H9 (cell line): ENCODE data around the gene LDB3. TPM values are rescaled to one million over a fixed set of nuclear protein-coding genes. Genes with fewer than 3 reads are reported as not detected.

ENCODE experiments used
- DNase-seq: peaks from one replicate; pipeline ENCODE4 v3.0.0-alpha.2; 2017
- H2AFZ ChIP-seq: one replicate; pipeline ENCODE4 v1.6.1; 2013; ENCODE audit warnings: mild to moderate bottlenecking, low read length, control low read depth, moderate library complexity
- H2AK5ac ChIP-seq: 2 replicates; pipeline ENCODE4 v1.6.1; 2013; ENCODE audit warnings: low read length, control low read depth, mixed read lengths; ENCODE audit not compliant: insufficient read length
- H2BK120ac ChIP-seq: one replicate; pipeline ENCODE4 v1.6.1; 2013; ENCODE audit warnings: low read depth, mild to moderate bottlenecking, low read length, control low read depth, inconsistent platforms; ENCODE audit not compliant: poor library complexity, severe bottlenecking
- H2BK12ac ChIP-seq: 2 replicates; pipeline ENCODE4 v1.6.1; 2013; ENCODE audit warnings: low read length, control low read depth, mixed read lengths, low read depth; ENCODE audit not compliant: insufficient read length
- H2BK15ac ChIP-seq: 2 replicates; pipeline ENCODE4 v1.6.1; 2013; ENCODE audit warnings: low read depth, low read length, control low read depth
- H2BK20ac ChIP-seq: one replicate; pipeline ENCODE4 v1.6.1; 2013; ENCODE audit warnings: low read depth, mild to moderate bottlenecking, low read length, control low read depth, inconsistent platforms; ENCODE audit not compliant: poor library complexity, severe bottlenecking
- H2BK5ac ChIP-seq: 2 replicates; pipeline ENCODE4 v1.6.1; 2013; ENCODE audit warnings: low read length, control low read depth, mixed read lengths; ENCODE audit not compliant: insufficient read length
- H3K14ac ChIP-seq: 2 replicates; pipeline ENCODE4 v1.6.1; 2013; ENCODE audit warnings: low read length, control low read depth; ENCODE audit not compliant: insufficient read depth
- H3K18ac ChIP-seq: 2 replicates; pipeline ENCODE4 v1.6.1; 2013; ENCODE audit warnings: low read depth, mild to moderate bottlenecking, mixed read lengths, low read length, control low read depth; ENCODE audit not compliant: insufficient read length
- H3K23ac ChIP-seq: 2 replicates; pipeline ENCODE4 v1.6.1; 2013; ENCODE audit warnings: low read length, control low read depth, mixed read lengths, low read depth; ENCODE audit not compliant: insufficient read length
- H3K23me2 ChIP-seq: 2 replicates; pipeline ENCODE4 v1.6.1; 2013; ENCODE audit warnings: low read depth, mild to moderate bottlenecking, mixed read lengths, low read length, control low read depth; ENCODE audit not compliant: insufficient read length, poor library complexity, severe bottlenecking
- H3K27ac ChIP-seq: 2 replicates; pipeline ENCODE4 v1.5.1; 2013; ENCODE audit warnings: low read length, control low read depth, mixed read lengths, low read depth; ENCODE audit not compliant: insufficient read length
- H3K27me3 ChIP-seq: 2 replicates; pipeline ENCODE4 v1.6.1; 2013; ENCODE audit warnings: low read length, control low read depth, inconsistent platforms; ENCODE audit not compliant: insufficient read depth
- H3K4ac ChIP-seq: 2 replicates; pipeline ENCODE4 v1.6.1; 2013; ENCODE audit warnings: low read depth, mild to moderate bottlenecking, control low read depth, inconsistent platforms, low read length, moderate library complexity
- H3K4me1 ChIP-seq: 2 replicates; pipeline ENCODE4 v1.6.1; 2013; ENCODE audit warnings: low read length, control low read depth, inconsistent platforms; ENCODE audit not compliant: insufficient read depth
- H3K4me2 ChIP-seq: 2 replicates; pipeline ENCODE4 v1.6.1; 2013; ENCODE audit warnings: low read length, control low read depth, mixed read lengths; ENCODE audit not compliant: insufficient read length, insufficient read depth
- H3K56ac ChIP-seq: 2 replicates; pipeline ENCODE4 v1.6.1; 2013; ENCODE audit warnings: low read depth, mild to moderate bottlenecking, mixed read lengths, low read length, control low read depth; ENCODE audit not compliant: insufficient read length
- H3K79me1 ChIP-seq: 2 replicates; pipeline ENCODE4 v1.6.1; 2013; ENCODE audit warnings: low read depth, mild to moderate bottlenecking, moderate library complexity, low read length, control low read depth, inconsistent platforms; ENCODE audit not compliant: insufficient read depth, poor library complexity, severe bottlenecking
- H3K79me2 ChIP-seq: 2 replicates; pipeline ENCODE4 v1.6.1; 2013; ENCODE audit warnings: low read length, control low read depth, inconsistent platforms; ENCODE audit not compliant: insufficient read depth
- H3K9ac ChIP-seq: 2 replicates; pipeline ENCODE4 v1.6.1; 2013; ENCODE audit warnings: low read length, control low read depth, mixed read lengths; ENCODE audit not compliant: insufficient read length; ENCODE audit errors: extremely low read depth
- H3K9me3 ChIP-seq: one replicate; pipeline ENCODE4 v1.6.1; 2013; ENCODE audit warnings: low read depth, low read length, inconsistent platforms; ENCODE audit not compliant: control insufficient read depth
- H3T11ph ChIP-seq: one replicate; pipeline ENCODE4 v1.6.1; 2013; ENCODE audit warnings: mild to moderate bottlenecking, low read length, control low read depth, inconsistent platforms
- H4K20me1 ChIP-seq: one replicate; pipeline ENCODE4 v1.6.1; 2013; ENCODE audit not compliant: control insufficient read depth, insufficient read length, insufficient read depth
- H4K5ac ChIP-seq: 2 replicates; pipeline ENCODE4 v1.6.1; 2013; ENCODE audit warnings: low read depth, mild to moderate bottlenecking, mixed read lengths, low read length, control low read depth; ENCODE audit not compliant: insufficient read length
- H4K8ac ChIP-seq: replicated peaks from 2 replicates; pipeline ENCODE4 v1.6.1; 2013; ENCODE audit warnings: low read length, control low read depth, mixed read lengths, low read depth; ENCODE audit not compliant: insufficient read length
- H4K91ac ChIP-seq: 2 replicates; pipeline ENCODE4 v1.6.1; 2013; ENCODE audit warnings: low read depth, mild to moderate bottlenecking, moderate library complexity, mixed read lengths, low read length, control low read depth; ENCODE audit not compliant: insufficient read length
- H3K27ac Mint-ChIP-seq, 3 experiments: 2 replicates in 2 of 3; 3 replicates in 1 of 3; pipeline ENCODE4 v1.8.0; 2020 to 2021; ENCODE audit warnings: mixed read lengths in 3 of 3, mild to moderate bottlenecking in 1 of 3, moderate library complexity in 1 of 3
- H3K27me3 Mint-ChIP-seq: 2 replicates; pipeline ENCODE4 v1.8.0; 2021; ENCODE audit warnings: low read depth, mild to moderate bottlenecking, moderate library complexity, mixed read lengths
- H3K36me3 Mint-ChIP-seq, 3 experiments: 2 replicates in 2 of 3; 3 replicates in 1 of 3; pipeline ENCODE4 v1.8.0; 2020 to 2021; ENCODE audit warnings: low read depth in 3 of 3, mixed read lengths in 3 of 3; ENCODE audit not compliant: insufficient read depth in 1 of 3
- H3K4me1 Mint-ChIP-seq, 2 experiments: 2 replicates each; pipeline ENCODE4 v1.8.0; 2020; ENCODE audit warnings: mixed read lengths in 2 of 2
- H3K4me3 Mint-ChIP-seq, 2 experiments: 2 replicates in 1 of 2; 3 replicates in 1 of 2; pipeline ENCODE4 v1.8.0; 2020 to 2021; ENCODE audit warnings: mild to moderate bottlenecking in 2 of 2, mixed read lengths in 2 of 2, moderate library complexity in 1 of 2
- H3K9me3 Mint-ChIP-seq, 2 experiments: 2 replicates in 1 of 2; 3 replicates in 1 of 2; pipeline ENCODE4 v1.8.0; 2020; ENCODE audit warnings: mild to moderate bottlenecking in 2 of 2, mixed read lengths in 2 of 2, moderate library complexity in 1 of 2
- CTCF ChIP-seq: fragments of 200-600 bp; sonication (generic); conservative IDR thresholded peaks from 3 replicates; pipeline ENCODE4 v1.8.0; 2021; ENCODE audit warnings: antibody characterized with exemption, mild to moderate bottlenecking
- WGBS: extraction: QIAGEN DNeasy Blood & Tissue Kit; methylation state at CpG from one replicate; pipeline ENCODE4 v1.1.7; 2013; ENCODE audit warnings: missing lambda C conversion rate, low lambda C conversion rate, mixed read lengths; ENCODE audit not compliant: insufficient read length; ENCODE audit errors: extremely low coverage; 5-methylcytosine and 5-hydroxymethylcytosine counted together
- total RNA-seq: library from RNA; stranded (reverse); gene quantifications from 2 replicates; pipeline ENCODE4 v1.2.1, GENCODE V29; 2021

LDB3 gene
- total RNA-seq, 1 experiment from 2014 or later = 0.17 TPM

- no peak overlapping the region for H3K4me3 Mint-ChIP-seq
- H3K36me3 Mint-ChIP-seq = no peaks in the 10 kb centered on the region
- Histone ChIP-seq H3K79me2 (no peaks in the 10 kb centered on the region), H3K9me3 (no peaks in the 10 kb centered on the region), H3K18ac (no peak overlapping the region), H2BK5ac (no peak overlapping the region), H3K14ac (no peak overlapping the region), H2BK12ac (no peak overlapping the region), H3K27me3 (no peaks in the 10 kb centered on the region), H4K5ac (no peak overlapping the region), H3K9ac (no peak overlapping the region), H4K91ac (no peak overlapping the region), H4K20me1 (no peaks in the 10 kb centered on the region), H3T11ph (no peak overlapping the region), H2AK5ac (no peak overlapping the region), H3K4me2 (no peak overlapping the region), H3K4ac (no peak overlapping the region), H3K23me2 (no peaks in the 10 kb centered on the region), H3K27ac (no peak overlapping the region), H3K56ac (no peak overlapping the region), H2BK120ac (no peak overlapping the region), H2AFZ (no peak overlapping the region), H3K79me1 (no peaks in the 10 kb centered on the region), H2BK15ac (no peak overlapping the region), H3K23ac (no peak overlapping the region), H2BK20ac (no peak overlapping the region), H3K4me1 (no peaks in the 10 kb centered on the region; the same call in 1 of the 2 replicates), H4K8ac (no peak overlapping the region)
- no peaks in the 10 kb centered on the region for H3K27me3 Mint-ChIP-seq
- H3K4me1 Mint-ChIP-seq = peaks cover 31 to 47% of the 10 kb centered on the region in 2 experiments
- no peaks in the 10 kb centered on the region for H3K9me3 Mint-ChIP-seq
- H3K27ac Mint-ChIP-seq = no peak overlapping the region
- no peak for DNase-seq
- WGBS = no CpG with 5 or more reads among the region's 3 CpGs
- no peak for TF ChIP-seq CTCF
These were observed 6.6 kb downstream of the LDB3 start for GRCh38 chr10:86674912-86675311.
